SHP77 (cell line): ENCODE results near the gene CATSPERD.
"Not testable (repeated sequence)": the region's sequence is repeated elsewhere in the genome, so short reads cannot be mapped to it uniquely, and the experiment has no call there.

ENCODE experiments used
- DNase-seq, 2 experiments: peaks; one replicate each; lab custom pipeline; 2025; lab: John Stamatoyannopoulos, UW

The CATSPERD gene

GRCh38 chr19:5742051-5742450 is 21.6 kb downstream of the CATSPERD start:
- DNase-seq = no peak

GRCh38 chr19:5743630-5744029 is 23.2 kb downstream of the CATSPERD start:
- no peak for DNase-seq

DNA sequence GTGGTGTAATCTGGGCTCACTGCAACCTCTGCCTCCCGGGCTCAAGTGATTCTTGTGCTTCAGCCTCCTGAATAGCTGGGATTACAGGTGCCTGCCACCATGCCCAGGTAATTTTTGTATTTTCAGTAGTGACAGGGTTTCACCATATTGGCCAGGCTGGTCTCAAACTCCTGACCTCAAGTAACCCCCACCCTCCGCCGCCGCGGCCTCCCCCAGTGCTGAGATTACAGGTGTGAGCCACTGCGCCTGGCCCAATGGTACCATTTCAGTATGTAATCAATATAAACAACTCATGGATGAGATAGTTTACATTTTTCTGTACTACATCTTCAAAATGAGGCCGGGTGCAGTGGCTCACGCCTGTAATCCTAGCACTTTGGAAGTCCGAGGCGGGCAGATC is 24.6 kb downstream of the CATSPERD start:
- not testable (repeated sequence) for DNase-seq

DNA sequence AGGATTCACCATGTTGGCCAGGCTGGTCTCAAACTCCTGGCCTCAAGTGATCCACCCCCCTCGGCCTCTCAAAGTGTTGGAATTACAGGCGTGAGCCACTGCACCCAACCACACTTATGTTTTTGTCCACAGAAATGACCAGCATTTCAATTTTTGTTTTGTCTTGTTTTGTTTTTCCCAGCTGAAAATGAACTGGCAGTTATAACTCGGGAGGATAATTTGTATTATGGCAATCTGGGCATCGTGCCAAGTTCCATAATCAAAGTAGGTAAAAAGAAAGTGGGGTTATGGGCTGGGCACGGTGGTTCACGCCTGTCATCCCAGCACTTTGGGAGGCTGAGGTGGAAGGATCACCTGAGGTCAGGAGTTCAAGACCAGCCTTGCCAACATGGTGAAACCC is 28.5 kb downstream of the CATSPERD start:
- DNase-seq = not testable (repeated sequence)

GRCh38 chr19:5749505-5749904 is 29.1 kb downstream of the CATSPERD start:
- no peak for DNase-seq

- no peak for DNase-seq
These were observed 31.3 kb downstream of the CATSPERD start for GRCh38 chr19:5751709-5752108.

DNA sequence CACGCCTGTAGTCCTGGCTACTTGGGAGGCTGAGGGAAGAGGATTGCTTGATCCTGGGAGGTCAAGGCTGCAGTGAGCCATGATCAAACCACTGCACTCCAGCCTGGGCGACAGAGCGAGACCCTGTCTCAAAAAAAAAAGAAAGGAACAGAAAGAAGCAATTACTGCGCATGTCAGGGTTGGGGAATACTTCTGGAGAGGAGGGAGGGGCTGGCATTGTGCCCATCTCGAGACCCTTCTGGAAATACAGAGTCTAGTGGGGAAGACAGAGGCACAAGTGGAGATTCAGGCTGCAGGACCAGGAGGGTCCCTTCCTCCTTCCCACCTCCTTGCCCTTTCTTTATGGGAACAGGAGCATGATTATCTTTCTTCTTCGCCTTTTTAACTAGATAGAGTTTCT is 33.3 kb downstream of the CATSPERD start:
- DNase-seq = no peak

GRCh38 chr19:5762608-5763217 is 42.3 kb downstream of the CATSPERD start:
- DNase-seq = no peak

DNA sequence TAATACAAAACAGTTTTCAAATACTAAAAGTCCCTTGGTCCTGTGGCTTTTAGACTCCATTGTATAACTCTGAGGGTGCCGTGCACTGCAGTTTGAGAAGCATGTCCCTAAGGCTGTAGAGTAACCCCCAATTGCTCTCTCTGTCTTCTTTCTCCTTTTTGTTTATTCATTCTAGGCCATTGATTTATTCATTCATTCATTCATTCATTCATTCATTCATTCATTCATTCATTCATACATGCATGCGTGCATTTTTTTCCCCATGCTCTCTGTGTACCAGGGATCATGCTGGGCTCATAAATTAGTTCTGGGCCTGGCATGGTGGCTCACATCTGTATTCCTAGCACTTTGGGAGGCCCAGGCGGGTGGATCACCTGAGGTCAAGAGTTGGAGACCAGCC is 44.8 kb downstream of the CATSPERD start:
- DNase-seq = no peak

DNA sequence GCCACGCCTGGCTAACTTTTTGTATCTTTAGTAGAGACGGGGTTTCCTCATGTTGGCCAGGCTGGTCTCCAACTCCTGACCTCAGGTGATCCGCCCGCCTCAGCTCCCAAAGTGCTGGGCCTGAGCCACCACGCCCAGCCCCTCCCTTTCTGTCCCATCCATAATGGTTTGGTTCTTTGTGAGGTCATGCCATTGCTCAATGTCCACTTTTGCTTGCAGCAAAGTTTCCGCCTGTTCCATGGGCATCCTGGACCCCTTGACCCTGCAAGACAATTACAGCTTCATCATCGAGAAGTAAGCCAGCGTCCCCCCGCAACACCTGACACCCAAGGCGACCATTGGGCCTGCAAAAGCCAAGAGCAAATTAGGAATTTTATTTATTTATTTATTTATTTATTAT is 47.5 kb downstream of the CATSPERD start:
- no peak for DNase-seq

DNA sequence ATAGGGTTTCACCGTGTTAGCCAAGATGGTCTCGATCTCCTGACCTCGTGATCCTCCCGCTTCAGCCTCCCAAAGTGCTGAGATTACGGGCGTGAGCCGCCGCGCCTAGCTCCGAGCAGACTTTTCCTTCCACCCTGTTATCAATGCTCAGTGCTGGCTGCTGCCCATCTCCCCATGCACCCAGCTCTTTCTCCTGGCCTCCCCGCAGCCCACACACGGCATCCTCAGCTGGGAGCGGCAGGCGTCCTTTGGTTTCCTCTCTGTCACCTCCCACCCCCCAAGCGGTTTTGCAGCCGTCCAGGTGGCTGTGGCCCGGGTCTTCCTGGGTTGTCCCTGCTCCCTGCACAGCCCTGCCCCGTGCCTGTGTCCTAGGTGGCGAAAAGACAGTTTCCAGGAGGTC is 52.0 kb downstream of the CATSPERD start:
- DNase-seq = no peak

GRCh38 chr19:5773276-5773675 is 52.8 kb downstream of the CATSPERD start:
- DNase-seq = no peak

- no peak for DNase-seq
These were observed 54.5 kb downstream of the CATSPERD start for GRCh38 chr19:5774921-5775320.

DNA sequence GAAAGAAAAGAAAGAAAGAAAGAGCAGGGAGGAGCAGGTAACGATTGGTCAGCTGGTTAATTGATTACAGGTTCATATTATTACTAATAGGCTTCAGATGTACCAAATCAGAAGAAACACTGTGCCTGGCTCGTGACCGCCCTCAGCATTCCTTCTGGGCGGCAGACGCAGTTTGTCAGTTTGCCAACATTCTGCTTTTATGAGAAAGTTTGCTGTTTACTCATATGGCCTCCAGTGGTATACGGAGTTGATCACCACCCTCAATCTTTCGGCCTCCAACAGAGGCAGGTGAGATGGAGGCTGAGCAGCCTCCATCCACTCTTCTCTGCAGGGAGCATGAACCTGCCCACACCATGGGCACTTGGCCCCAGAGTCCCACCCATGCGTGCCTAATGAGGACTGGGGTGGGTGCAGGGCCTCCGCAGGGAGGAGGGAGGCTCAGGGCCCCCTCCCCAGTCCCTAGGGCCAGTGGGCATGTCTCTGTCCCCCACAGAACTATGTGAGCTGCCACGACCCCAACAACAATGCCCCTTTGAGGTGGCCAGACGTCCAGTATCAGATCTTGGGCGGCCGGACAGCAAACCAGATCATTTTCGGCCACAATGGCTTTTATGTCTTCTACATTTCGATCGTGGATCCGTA is 55.4 kb downstream of the CATSPERD start:
- DNase-seq = no peak

DNA sequence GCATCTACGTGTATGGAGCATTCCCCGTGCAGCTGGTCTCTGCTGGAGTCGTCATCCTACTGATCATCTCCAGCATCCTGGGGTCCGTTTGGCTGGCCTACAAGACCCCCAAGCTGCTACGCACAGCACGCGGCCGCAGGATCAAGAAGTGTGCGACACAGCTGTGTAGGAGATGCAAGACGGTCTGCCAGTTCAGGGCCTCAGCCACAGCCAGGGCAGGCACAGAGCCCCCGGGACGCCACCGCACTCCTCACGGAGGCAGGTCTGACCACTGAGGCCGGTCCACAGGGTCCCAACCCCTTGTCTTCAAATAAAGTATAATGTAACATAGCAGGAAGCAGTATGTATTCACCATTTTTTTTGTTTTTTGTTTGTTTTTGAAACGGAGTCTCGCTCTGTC is 58.0 kb downstream of the CATSPERD start:
- no peak for DNase-seq

DNA sequence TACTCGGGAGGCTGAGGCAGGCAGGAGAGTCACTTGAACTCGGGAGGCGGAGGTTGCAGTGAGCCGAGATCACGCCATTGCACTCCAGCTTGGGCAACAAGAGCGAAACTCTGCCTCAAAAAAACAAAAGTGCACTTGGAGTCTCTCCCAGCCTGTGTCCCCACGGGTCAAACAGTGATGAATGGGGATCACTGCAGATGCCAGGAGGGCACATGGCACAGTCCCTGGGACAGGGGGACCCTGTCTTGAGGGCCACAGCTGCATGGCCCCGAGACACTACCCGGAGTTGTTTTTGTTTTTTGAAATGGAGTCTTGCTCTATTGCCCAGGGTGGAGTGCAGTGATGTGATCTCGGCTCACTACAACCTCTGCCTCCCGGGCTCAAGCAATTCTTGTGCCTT is 60.5 kb downstream of the CATSPERD start:
- not testable (repeated sequence) for DNase-seq

GRCh38 chr19:5782322-5782721 is 61.9 kb downstream of the CATSPERD start:
- no peak for DNase-seq

GRCh38 chr19:5782945-5783919 is 62.8 kb downstream of the CATSPERD start:
- no peak for DNase-seq

GRCh38 chr19:5784581-5785147 is 64.2 kb downstream of the CATSPERD start, which contains the start of gene PRR22:
Gene PRR22, minus strand, starts transcription at chr19:5784746. Its CDS starts 86 bp downstream, at chr19:5784660.
- no peak for DNase-seq

- no peak for DNase-seq
These were observed 65.0 kb downstream of the CATSPERD start for GRCh38 chr19:5785423-5785822.

DNA sequence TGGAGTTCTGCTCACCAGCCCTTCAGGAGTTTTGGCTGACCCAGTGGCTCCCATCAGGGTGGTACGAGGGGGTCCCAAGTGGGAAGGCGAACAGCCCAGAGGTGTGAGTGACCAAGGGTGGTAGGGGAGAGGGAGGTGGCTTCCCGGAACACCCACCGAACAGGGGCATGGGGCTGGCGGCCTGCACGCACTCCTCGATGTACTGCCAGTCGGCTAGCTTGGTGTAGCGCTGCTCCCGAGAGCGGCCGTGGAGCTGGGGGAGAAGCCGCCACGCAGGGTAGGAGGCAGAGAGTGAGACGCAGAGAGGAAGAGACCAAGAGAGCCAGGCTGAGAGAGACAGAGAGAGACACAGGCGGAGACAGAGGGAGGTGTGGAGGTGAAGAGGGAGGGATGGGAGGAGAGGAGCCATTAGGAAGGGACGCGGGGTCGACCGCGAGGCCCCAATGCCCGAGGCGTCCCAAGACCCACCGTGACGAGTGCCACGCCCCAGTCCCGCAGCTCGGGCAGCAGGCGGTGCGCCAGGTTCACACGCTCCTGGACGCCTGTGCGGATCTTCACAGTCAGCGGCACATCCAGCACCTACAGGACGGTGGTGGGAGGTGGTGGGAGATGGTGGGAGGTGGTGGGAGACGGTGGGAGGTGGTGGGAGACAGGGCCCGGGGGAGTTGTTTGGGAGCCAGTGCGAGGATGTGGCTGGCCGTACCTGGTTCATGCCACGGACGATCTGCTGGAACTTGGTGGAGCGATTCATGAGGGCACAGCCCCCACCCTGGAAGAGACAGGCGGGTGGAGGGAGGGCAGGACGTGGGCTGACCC is 66.4 kb downstream of the CATSPERD start:
- no peak for DNase-seq
